ENCODE measurements around the gene COMMD1.
"Not testable (repeated sequence)": the region's sequence is repeated elsewhere in the genome, so short reads cannot be mapped to it uniquely, and the experiment has no call there.

COMMD1 gene

DNA sequence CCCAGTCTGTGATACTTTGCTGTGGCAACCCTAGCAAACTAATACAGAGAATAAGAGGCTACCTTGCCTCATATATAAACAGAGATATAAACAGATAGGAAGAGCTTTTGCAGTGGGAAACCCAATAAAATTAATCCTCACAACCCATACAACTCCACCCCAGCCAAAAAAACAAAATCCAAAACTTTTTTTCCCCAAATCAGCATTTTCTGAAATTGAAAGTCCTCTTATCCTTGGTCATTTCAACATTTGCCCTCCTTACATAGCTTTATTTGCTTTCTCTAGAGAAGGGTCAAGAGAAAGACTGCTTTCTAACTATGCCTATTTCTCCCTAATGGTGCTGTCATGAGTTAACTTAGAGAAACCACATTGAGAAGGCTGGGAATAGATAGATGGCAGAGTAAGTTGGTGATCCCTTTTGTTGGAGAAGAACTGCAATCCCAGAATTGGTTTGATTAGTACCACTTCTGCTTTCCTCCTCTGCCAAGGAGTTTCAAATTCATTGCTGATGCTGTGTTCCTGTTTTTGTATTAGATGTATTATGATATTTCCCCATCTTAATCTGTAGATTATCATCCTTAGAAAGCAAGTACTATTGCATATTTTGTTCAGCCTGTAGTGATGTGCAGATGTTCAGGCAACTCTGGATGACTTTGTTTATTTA, 214.0 kb downstream of the COMMD1 start:
- no peak overlapping the region for H3K27ac Mint-ChIP-seq (ENCODE audit: low read depth)
- no peaks in the 10 kb centered on the region for H3K27me3 Mint-ChIP-seq
- peaks cover 5% of the 10 kb centered on the region for H3K36me3 Mint-ChIP-seq (ENCODE audit: insufficient read depth)
- H3K4me1 Mint-ChIP-seq: peaks cover 30% of the 10 kb centered on the region
- DNase-seq (ENCODE audit: low spot score in 2 of 2) (no peak), ATAC-seq (replicated peaks; ENCODE audit: extremely low read depth, poor library complexity, severe bottlenecking) (no peak)
- H3K4me3 Mint-ChIP-seq: no peak overlapping the region
- H3K9me3 Mint-ChIP-seq: no peaks in the 10 kb centered on the region

DNA sequence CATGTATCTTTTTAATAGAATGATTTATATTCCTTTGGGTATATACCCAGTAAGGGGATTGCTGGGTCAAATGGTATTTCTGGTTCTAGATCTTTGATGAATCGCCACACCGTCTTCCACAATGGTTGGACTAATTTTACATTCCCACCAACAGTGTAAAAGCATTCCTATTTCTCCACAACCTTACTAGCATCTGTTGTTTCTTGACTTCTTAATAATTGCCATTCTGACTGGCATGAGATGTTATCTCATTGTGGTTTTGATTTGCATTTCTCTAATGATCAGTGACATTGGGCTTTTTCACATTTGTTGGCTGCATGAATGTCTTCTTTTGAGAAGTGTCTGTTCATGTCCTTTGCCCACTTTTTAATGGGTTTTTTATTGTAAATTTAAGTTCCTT, 220.8 kb downstream of the COMMD1 start:
- not testable (repeated sequence) for H3K4me1 Mint-ChIP-seq; ATAC-seq (replicated peaks; ENCODE audit: extremely low read depth, poor library complexity, severe bottlenecking); DNase-seq (ENCODE audit: low spot score in 2 of 2); H3K36me3 Mint-ChIP-seq (ENCODE audit: insufficient read depth); H3K27ac Mint-ChIP-seq (ENCODE audit: low read depth); H3K4me3 Mint-ChIP-seq; H3K27me3 Mint-ChIP-seq; H3K9me3 Mint-ChIP-seq

DNA sequence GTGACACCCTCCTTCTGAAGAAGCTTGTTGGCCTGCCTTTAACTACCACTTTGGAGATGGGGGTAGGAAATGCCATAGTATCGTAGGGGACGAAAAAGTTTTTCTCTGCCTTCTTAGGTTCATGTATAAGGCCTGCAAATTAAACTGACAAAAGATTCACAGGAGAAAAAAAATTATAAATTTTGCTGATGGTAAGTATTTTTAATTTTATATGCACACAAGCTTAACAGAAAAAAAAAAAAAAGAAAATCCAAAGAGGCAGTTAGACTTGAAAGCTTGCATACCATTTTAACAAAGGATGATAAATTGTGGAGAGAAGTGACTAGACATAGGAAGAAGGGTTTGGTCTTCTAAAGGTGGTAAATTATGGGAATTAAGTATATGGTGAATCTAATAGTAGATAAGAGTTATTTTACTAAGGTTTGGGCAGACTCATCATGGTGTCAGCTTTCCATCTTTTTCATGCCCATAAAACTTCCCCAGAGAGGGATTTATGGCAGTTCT, 227.9 kb downstream of the COMMD1 start:
- no peak for ATAC-seq (replicated peaks; ENCODE audit: extremely low read depth, poor library complexity, severe bottlenecking)

DNA sequence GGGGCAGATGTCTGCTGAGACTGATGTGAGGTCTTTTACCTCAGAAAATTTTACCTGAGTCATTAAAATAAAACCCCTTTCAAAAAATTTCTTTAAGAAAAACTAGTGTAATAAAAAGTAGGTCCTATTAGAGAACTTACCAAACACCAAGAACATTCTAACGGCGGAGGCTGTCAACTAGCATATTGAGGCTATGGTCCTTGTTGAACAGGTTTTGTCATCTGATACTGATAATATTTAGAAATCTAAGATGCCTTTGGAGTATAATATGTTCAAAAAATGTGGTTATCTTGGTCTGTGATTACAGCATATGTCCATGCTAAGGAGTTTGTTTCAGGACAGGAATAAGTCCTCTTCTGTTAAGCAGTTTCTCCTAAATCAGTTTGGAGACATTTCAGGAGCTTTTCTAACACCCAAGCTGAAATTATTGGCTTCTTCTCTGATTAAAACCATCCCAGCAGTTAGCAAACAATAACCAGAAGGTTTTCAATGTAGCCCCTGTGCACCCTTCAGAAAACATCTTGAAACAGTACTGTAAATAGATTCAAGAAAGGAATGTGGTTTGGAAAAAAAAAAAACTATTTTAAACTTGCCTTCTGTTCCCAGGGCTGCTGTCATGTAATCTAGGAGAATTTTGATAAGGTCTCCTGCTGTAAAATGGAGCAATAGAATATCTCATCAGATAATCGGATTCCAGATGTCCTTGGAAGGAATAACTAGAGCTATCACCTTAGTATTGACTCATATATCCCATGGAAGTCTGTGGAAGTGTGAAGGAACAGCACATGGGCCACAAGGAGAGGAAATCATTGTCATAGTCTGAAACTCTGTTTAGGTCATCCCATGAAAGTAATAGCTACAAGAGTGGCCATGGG, 231.7 kb downstream of the COMMD1 start:
- ATAC-seq (replicated peaks; ENCODE audit: extremely low read depth, poor library complexity, severe bottlenecking): no peak
- no peak overlapping the region for H3K4me3 Mint-ChIP-seq
- H3K9me3 Mint-ChIP-seq: no peaks in the 10 kb centered on the region
- DNase-seq (ENCODE audit: low spot score in 2 of 2): no peak
- no peaks in the 10 kb centered on the region for H3K27me3 Mint-ChIP-seq
- no peak overlapping the region for H3K27ac Mint-ChIP-seq (ENCODE audit: low read depth)
- no peaks in the 10 kb centered on the region for H3K4me1 Mint-ChIP-seq
- H3K36me3 Mint-ChIP-seq (ENCODE audit: insufficient read depth): peaks cover 4% of the 10 kb centered on the region

More for the DNA sequence above, 227.9 kb downstream of the COMMD1 start:
- no peak overlapping the region for H3K4me3 Mint-ChIP-seq
- no peak for DNase-seq (ENCODE audit: low spot score in 2 of 2)
- no peak overlapping the region for H3K27ac Mint-ChIP-seq (ENCODE audit: low read depth)
- H3K9me3 Mint-ChIP-seq: no peaks in the 10 kb centered on the region
- H3K4me1 Mint-ChIP-seq: no peaks in the 10 kb centered on the region
- H3K27me3 Mint-ChIP-seq: no peaks in the 10 kb centered on the region
- H3K36me3 Mint-ChIP-seq (ENCODE audit: insufficient read depth): no peaks in the 10 kb centered on the region

DNA sequence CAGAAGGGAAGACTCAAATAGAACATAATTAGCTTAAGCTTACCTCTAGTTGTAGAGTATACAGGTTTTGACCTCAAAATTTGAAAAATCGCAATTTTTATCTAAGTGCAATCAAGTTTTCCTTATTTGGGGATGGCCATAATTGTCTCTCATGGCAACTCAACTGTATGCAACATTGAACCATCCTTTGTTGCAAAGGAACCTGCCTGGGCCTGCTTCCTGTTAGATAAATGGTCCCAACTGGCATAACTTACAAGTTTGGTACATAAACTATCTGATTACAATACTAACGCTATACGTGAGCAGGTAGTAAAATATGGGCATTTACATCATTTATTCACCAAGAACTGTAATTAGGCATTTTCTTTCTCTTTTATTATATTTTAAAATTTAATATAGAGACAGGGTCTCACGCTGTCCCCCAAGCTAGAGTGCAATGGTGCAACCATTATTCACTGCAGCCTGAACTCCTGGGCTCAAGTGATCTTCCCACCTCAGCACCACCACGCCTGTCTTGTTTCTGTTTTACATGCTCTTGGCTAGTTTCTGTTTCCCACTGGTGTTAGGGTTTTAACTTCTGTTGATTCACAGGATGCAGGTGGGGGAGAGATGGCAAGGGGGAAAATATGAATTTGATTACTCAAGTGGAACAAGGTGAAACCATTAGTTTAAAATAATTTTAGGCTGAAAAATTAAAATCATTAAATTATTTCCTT, 235.1 kb downstream of the COMMD1 start:
- H3K36me3 Mint-ChIP-seq (ENCODE audit: insufficient read depth): peaks cover 4% of the 10 kb centered on the region
- H3K27me3 Mint-ChIP-seq: no peaks in the 10 kb centered on the region
- H3K9me3 Mint-ChIP-seq: no peaks in the 10 kb centered on the region
- ATAC-seq (replicated peaks; ENCODE audit: extremely low read depth, poor library complexity, severe bottlenecking) (no peak), DNase-seq (ENCODE audit: low spot score in 2 of 2) (no peak)
- H3K4me1 Mint-ChIP-seq: no peaks in the 10 kb centered on the region
- no peak overlapping the region for H3K4me3 Mint-ChIP-seq
- no peak overlapping the region for H3K27ac Mint-ChIP-seq (ENCODE audit: low read depth)

DNA sequence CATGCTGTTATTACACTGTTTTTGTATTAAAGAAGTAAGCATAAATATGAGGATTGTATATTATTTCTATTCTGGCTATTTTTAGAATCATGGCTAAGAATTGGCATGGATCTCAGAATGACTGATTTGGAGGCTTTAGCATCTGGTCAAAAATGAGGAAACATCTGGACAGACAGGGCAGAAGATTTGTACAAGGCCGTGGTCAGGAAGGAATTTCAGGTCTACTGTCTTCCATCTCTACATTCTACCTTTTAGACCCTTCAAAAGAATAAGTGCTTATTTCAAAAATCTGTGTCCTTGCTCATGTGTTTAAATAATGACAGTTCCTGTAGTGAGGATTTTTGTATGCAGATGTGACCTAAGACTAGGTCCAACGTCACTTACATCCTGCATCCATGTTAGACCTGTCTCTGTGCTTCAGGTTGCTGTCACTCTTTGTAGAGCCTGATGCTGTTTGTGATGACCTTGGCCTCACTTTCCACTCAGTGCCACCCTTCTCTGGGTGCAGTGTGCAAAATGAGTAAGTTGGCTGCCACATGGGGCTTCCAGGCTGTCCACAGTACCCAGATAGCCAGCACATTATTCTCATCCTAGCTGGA, 235.8 kb downstream of the COMMD1 start:
- Mint-ChIP-seq H3K4me3 (no peak overlapping the region), H3K27me3 (no peaks in the 10 kb centered on the region), H3K36me3 (ENCODE audit: insufficient read depth) (peaks cover 4% of the 10 kb centered on the region), H3K4me1 (no peaks in the 10 kb centered on the region), H3K9me3 (no peaks in the 10 kb centered on the region), H3K27ac (ENCODE audit: low read depth) (no peak overlapping the region)
- ATAC-seq (replicated peaks; ENCODE audit: extremely low read depth, poor library complexity, severe bottlenecking) (no peak), DNase-seq (ENCODE audit: low spot score in 2 of 2) (no peak)

DNA sequence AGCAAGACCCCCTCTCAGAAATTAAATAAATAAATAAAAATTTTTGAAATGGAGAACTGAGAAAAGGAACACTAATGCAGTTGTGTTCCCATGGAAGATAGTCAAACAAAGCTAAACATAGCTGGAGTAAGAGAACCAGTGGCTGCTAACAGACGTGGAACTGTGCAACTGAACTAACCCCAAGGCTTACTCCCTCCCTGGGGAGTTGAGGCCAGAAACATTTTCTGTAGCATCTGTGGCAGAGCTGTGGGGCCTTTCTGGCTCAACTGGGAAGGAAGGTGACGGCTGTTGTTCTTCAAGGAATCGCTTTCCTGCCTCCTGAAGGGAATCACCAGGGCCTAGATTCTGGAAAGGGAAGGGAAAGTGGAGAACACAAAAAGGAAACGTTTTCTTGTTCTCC, 236.6 kb downstream of the COMMD1 start:
- H3K9me3 Mint-ChIP-seq: no peaks in the 10 kb centered on the region
- no peaks in the 10 kb centered on the region for H3K4me1 Mint-ChIP-seq
- H3K27me3 Mint-ChIP-seq: no peaks in the 10 kb centered on the region
- H3K36me3 Mint-ChIP-seq (ENCODE audit: insufficient read depth): peaks cover 4% of the 10 kb centered on the region
- H3K27ac Mint-ChIP-seq (ENCODE audit: low read depth): no peak overlapping the region
- H3K4me3 Mint-ChIP-seq: no peak overlapping the region
- DNase-seq (ENCODE audit: low spot score in 2 of 2) (no peak), ATAC-seq (replicated peaks; ENCODE audit: extremely low read depth, poor library complexity, severe bottlenecking) (no peak)

DNA sequence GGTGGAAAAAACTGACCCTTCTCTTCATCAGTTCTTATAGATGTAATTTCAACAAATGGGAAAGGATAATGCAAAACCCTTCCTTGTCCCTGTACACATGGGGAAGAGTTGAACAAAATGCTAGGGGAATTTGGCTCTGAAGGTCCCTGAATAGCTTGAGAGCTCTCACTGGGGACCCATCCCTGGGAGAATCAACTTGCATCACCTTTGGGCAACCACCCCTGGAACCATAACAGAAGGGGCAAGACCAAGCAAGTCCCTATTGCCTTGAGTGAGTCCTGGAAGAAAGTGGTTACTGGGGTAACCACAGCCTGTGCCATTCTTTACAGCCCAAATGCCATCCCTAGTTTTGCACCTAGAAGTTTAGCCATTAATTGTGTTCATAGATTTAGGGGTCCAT, 238.2 kb downstream of the COMMD1 start:
- H3K27me3 Mint-ChIP-seq: no peaks in the 10 kb centered on the region
- H3K9me3 Mint-ChIP-seq: no peaks in the 10 kb centered on the region
- no peak for ATAC-seq (replicated peaks; ENCODE audit: extremely low read depth, poor library complexity, severe bottlenecking)
- peaks cover 7% of the 10 kb centered on the region for H3K36me3 Mint-ChIP-seq (ENCODE audit: insufficient read depth)
- DNase-seq (ENCODE audit: low spot score in 2 of 2): no peak
- H3K4me3 Mint-ChIP-seq: no peak overlapping the region
- H3K4me1 Mint-ChIP-seq: no peaks in the 10 kb centered on the region
- H3K27ac Mint-ChIP-seq (ENCODE audit: low read depth): no peak overlapping the region

DNA sequence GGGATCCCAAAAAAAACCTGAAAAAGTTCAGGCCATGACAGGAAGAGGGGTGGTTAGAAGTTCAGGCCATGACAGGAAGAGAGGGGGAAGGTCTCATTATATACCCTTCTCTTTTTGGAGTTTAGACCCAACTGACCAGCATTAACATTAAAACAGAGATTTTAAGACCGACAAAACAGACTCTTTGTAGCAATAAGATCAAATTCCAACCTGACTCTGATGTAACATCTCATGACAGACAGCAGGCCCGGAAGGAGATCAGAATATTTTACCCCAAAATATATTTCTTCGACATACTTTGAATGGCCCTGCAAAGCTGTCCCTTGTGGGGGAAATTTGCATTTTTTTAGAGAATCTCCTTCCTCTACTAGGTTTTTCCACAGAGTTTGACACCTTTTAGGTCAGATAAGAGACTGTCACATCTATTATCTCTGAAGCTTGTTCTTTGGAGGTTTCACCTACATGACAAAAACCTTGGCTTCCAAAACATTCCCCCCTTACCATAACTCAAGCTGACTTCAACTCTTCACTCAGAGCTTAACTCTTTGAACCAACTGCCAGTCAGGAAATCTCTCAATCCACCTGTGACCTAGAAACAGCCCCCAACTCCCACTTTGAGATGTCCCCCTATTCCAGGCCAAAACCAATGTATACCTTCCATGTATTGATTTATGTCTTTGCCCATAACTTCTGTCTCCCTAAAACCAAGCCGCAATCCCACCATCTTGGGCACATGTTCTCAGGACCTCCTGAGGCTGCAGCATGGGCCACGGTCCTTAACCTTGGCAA, 239.4 kb downstream of the COMMD1 start:
- Mint-ChIP-seq H3K9me3 (no peaks in the 10 kb centered on the region), H3K4me1 (no peaks in the 10 kb centered on the region), H3K4me3 (no peak overlapping the region), H3K27ac (ENCODE audit: low read depth) (no peak overlapping the region), H3K36me3 (ENCODE audit: insufficient read depth) (peaks cover 7% of the 10 kb centered on the region), H3K27me3 (no peaks in the 10 kb centered on the region)
- DNase-seq (ENCODE audit: low spot score in 2 of 2) (no peak), ATAC-seq (replicated peaks; ENCODE audit: extremely low read depth, poor library complexity, severe bottlenecking) (no peak)

DNA sequence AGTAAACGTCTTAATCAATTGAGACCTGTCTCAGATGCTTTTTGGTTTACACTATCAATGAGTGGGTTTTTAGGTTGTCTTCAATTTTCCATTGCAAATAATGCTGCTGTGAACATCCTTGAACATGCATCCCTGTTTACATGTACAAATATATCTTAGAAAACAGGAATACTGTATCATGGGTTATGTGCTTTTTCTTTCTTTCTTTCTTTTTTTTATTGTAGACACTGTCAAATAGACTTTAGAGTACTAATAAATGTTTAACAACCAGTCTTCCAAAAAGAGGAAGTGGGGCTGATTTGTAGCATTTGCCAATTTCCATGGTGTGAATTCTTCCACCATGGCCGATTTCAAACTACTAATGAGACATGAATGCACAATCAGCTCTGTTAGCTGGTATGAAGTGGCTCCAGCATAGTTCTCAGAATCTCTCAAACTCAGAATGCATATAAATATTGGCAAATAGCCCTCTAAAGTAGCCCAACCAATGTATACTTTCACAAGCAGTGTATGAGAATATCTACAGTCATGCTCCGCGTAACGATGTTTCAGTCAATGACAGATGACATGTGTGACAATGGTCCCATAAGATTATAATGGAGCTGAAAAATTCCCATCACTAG, 240.1 kb downstream of the COMMD1 start:
- DNase-seq (ENCODE audit: low spot score in 2 of 2) (no peak), ATAC-seq (replicated peaks; ENCODE audit: extremely low read depth, poor library complexity, severe bottlenecking) (no peak)
- Mint-ChIP-seq H3K4me3 (no peak overlapping the region), H3K27ac (ENCODE audit: low read depth) (no peak overlapping the region), H3K4me1 (no peaks in the 10 kb centered on the region), H3K27me3 (no peaks in the 10 kb centered on the region), H3K9me3 (no peaks in the 10 kb centered on the region), H3K36me3 (ENCODE audit: insufficient read depth) (peaks cover 5% of the 10 kb centered on the region)

DNA sequence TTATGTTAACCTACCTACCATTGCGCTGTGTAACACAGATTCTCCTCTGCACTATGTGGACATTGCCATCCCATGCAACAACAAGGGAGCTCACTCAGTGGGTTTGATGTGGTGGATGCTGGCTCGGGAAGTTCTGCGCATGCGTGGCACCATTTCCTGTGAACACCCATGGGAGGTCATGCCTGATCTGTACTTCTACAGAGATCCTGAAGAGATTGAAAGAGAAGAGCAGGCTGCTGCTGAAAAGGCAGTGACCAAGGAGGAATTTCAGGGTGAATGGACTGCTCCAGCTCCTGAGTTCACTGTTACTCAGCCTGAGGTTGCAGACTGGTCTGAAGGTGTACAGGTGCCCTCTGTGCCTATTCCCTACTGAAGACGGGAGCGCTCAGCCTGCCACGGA, 241.3 kb downstream of the COMMD1 start:
- DNase-seq (ENCODE audit: low spot score in 2 of 2); ATAC-seq (replicated peaks; ENCODE audit: extremely low read depth, poor library complexity, severe bottlenecking); H3K27me3 Mint-ChIP-seq; H3K4me3 Mint-ChIP-seq; H3K36me3 Mint-ChIP-seq (ENCODE audit: insufficient read depth); H3K27ac Mint-ChIP-seq (ENCODE audit: low read depth); H3K4me1 Mint-ChIP-seq; H3K9me3 Mint-ChIP-seq: not testable (repeated sequence)

Data from central memory CD8-positive, alpha-beta T cell (primary cell).